GM19463 (cell line): ENCODE results near the gene TMIGD1.

Experiments
- ATAC-seq: cut with Tn5 transposase; IDR thresholded peaks from one replicate; pipeline ENCODE4 v1.9.1; 2021; ENCODE audit warnings: mild to moderate bottlenecking, moderate library complexity; ENCODE audit not compliant: unreplicated experiment

TMIGD1 gene

GRCh38 chr17:30332057-30332542 is 1.8 kb downstream of the TMIGD1 start:
- ATAC-seq, result no peak

GRCh38 chr17:30326809-30327208 is 7.0 kb downstream of the TMIGD1 start:
- ATAC-seq, result no peak

GRCh38 chr17:30324723-30325122 is 9.1 kb downstream of the TMIGD1 start:
- no peak for ATAC-seq

- ATAC-seq, result no peak
These were observed 9.9 kb downstream of the TMIGD1 start for GRCh38 chr17:30323895-30324319.

GRCh38 chr17:30323262-30323894 is 10.5 kb downstream of the TMIGD1 start:
- ATAC-seq, result no peak

GRCh38 chr17:30321314-30321713 is 12.5 kb downstream of the TMIGD1 start:
- ATAC-seq, result no peak

GRCh38 chr17:30318155-30318554 is 15.7 kb downstream of the TMIGD1 start:
- no peak for ATAC-seq

- no peak for ATAC-seq
These were observed 17.1 kb downstream of the TMIGD1 start for GRCh38 chr17:30316736-30317135.

- no peak for ATAC-seq
These were observed 18.8 kb downstream of the TMIGD1 start for GRCh38 chr17:30315106-30315505.

GRCh38 chr17:30314474-30314873 is 19.4 kb downstream of the TMIGD1 start:
- ATAC-seq, result no peak

- ATAC-seq, result no peak
These were observed 21.6 kb downstream of the TMIGD1 start for GRCh38 chr17:30312226-30312625.

GRCh38 chr17:30310562-30310961 is 23.3 kb downstream of the TMIGD1 start:
- ATAC-seq, result no peak

- ATAC-seq, result no peak
These were observed 24.3 kb downstream of the TMIGD1 start for GRCh38 chr17:30309591-30309990.

GRCh38 chr17:30308406-30308805 is 25.5 kb downstream of the TMIGD1 start:
- ATAC-seq, result no peak

GRCh38 chr17:30304778-30305177 is 29.1 kb downstream of the TMIGD1 start:
- ATAC-seq, result no peak

- no peak for ATAC-seq
These were observed 31.6 kb downstream of the TMIGD1 start for GRCh38 chr17:30302241-30302640.

- no peak for ATAC-seq
These were observed 33.0 kb downstream of the TMIGD1 start for GRCh38 chr17:30300818-30301217.

GRCh38 chr17:30299000-30299399 is 34.9 kb downstream of the TMIGD1 start:
- ATAC-seq, result no peak

- no peak for ATAC-seq
These were observed 36.1 kb downstream of the TMIGD1 start for GRCh38 chr17:30297715-30298114.

- no peak for ATAC-seq
These were observed 37.3 kb downstream of the TMIGD1 start for GRCh38 chr17:30296499-30297080.

GRCh38 chr17:30292286-30292858 is 41.5 kb downstream of the TMIGD1 start:
- ATAC-seq, result peak; percentile 20

- ATAC-seq, result peak; percentile 77
These were observed 42.1 kb downstream of the TMIGD1 start, which contains the start of gene BLMH for GRCh38 chr17:30291543-30292285. Gene BLMH, minus strand, starts transcription at chr17:30291944. Its CDS starts 125 bp downstream, at chr17:30291819.
